ENCODE measurements around the gene SPON2.
A peak's percentile ranks its signal among the peaks of the same experiment; 100 is the strongest.

The SPON2 gene

GRCh38 chr4:1204286-1204827, 32.0 kb upstream of the SPON2 start:
- H3K4me3 ChIP-seq (ENCODE audit: low read depth, low read length) = no peak overlapping the region
- TF ChIP-seq CTCF (IDR thresholded peaks at IDR 0.05; ENCODE audit: low read depth, low read length) = no peak

GRCh38 chr4:1203026-1203616, 30.7 kb upstream of the SPON2 start:
- no peak overlapping the region for H3K4me3 ChIP-seq (ENCODE audit: low read depth, low read length)
- TF ChIP-seq CTCF (IDR thresholded peaks at IDR 0.05; ENCODE audit: low read depth, low read length) = no peak

- H3K4me3 ChIP-seq (ENCODE audit: low read depth, low read length) = no peak overlapping the region
- no peak for TF ChIP-seq CTCF (IDR thresholded peaks at IDR 0.05; ENCODE audit: low read depth, low read length)
Measured at GRCh38 chr4:1202526-1203011, 30.2 kb upstream of the SPON2 start.

- peak overlapping the region; percentile 10 for H3K4me3 ChIP-seq (ENCODE audit: low read depth, low read length)
- no peak for TF ChIP-seq CTCF (IDR thresholded peaks at IDR 0.05; ENCODE audit: low read depth, low read length)
Measured at GRCh38 chr4:1201851-1202525, 29.6 kb upstream of the SPON2 start.

DNA sequence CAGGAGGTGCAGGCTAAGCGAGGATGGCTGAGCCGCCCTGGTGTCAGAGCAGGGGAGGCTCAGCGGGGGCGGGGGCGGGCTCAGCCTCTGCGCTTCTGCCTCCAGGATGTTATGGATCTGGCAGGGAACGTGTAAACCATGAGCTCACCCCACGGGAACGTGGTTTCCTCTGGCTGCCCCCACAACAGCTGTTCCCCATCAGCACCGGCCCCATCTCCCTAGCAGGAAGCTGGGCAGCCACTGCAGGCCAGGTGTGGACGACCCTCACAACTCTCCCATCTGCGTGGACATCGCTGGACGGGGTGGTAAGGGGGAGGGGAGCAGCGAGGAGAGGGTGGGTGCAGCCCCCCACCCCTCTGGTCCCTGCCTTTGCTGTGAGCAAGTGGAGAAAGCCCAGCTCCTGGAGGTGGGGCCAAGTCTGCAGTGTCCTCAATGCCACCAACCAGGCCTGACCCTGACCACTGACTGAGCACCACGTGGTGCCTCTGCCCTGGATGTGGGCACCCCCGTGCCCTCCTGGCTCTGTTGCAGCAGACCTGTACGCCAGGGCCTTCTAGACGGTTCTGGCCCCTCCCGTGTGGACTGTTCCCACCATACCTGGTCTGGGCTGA, 28.1 kb upstream of the SPON2 start:
- H3K4me3 ChIP-seq (ENCODE audit: low read depth, low read length) = peak overlapping the region; percentile 59
- no peak for TF ChIP-seq CTCF (IDR thresholded peaks at IDR 0.05; ENCODE audit: low read depth, low read length)

DNA sequence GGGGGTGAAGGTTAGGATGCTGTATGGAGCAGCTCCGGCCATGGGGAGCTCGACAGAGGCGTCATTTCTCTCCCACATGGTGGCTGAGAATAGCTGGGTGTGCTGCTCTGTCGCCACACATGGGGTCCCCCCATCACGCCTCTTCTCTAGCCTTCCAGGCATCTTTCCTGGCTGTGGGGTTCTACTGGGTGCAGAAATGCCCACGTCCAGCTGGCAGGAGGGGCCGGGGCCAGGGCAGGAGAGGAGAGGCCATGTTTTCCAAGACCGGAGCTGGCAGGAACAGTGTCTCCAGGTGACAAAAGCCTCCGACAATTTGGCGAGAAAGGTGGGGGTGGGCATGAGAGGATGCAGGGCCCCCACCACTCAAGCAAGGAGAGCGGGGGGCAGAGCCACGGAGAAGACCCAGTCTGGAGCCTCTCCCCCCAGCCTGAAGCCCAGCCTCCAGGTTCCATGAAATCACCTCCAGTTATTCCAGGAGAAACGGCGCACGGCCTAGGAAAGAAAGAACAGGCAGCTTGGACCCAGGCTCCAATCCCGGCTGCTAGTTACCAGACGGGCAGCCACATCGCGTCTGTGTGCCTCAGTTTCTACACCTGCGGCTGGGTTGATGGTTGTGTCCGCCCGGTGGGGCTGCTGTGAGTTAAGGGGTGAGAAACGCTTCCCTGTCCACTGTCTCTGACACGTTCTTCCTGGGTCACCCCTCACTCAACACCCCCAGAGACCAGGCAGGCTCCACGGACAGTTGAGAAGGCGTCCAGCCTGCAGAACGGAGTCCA, 27.4 kb upstream of the SPON2 start:
- peak overlapping the region; percentile 59 for H3K4me3 ChIP-seq (ENCODE audit: low read depth, low read length)

More for the DNA sequence above, 27.4 kb upstream of the SPON2 start:
- no peak for TF ChIP-seq CTCF (IDR thresholded peaks at IDR 0.05; ENCODE audit: low read depth, low read length)
